HepG2 (cell line): Measurements from ENCODE around the gene RPS6KA5. TPM values are rescaled to one million over a fixed set of nuclear protein-coding genes. Genes with fewer than 3 reads are reported as not detected.
"Not testable (repeated sequence)": the region's sequence is repeated elsewhere in the genome, so short reads cannot be mapped to it uniquely, and the experiment has no call there.

Source experiments
- ATAC-seq: fragments of 200-7000 bp; cut with Tn5 transposase; 3 replicates; pipeline ENCODE4 v1.9.1; 2020; ENCODE audit warnings: mild to moderate bottlenecking, moderate library complexity
- BruUV-seq: library from RNA; stranded (reverse); fragments of 400-500 nt; replicated peaks from 2 replicates; lab custom pipeline; 2021; lab: Mats Ljungman, UMichigan
- CTCF ChIA-PET: fragments of 300-600 bp; formaldehyde crosslinking; extraction: SDS; loops from one replicate; lab custom pipeline; 2021; ENCODE audit warnings: low total read pairs, inconsistent platforms, low intra/inter-chr PET ratio; lab: Yijun Ruan, JAX
- POLR2A ChIA-PET: fragments of 350-600 bp; sonication (Branson Sonifier 250); formaldehyde crosslinking; loops from one replicate; lab custom pipeline; 2020; ENCODE audit warnings: antibody characterized with exemption, inconsistent platforms; lab: Yijun Ruan, JAX
- DNase-seq: peaks from one replicate; pipeline ENCODE4 v3.0.0-alpha.2; 2015; ENCODE audit warnings: low spot score
- FAIRE-seq: peaks from 3 replicates; lab custom pipeline; 2011; peaks lifted over from hg19 to GRCh38; lab: Jason Lieb, UNC
- H2AFZ ChIP-seq: one replicate; pipeline ENCODE4 v1.6.1; 2011; ENCODE audit warnings: low read length, inconsistent platforms
- H3K27ac ChIP-seq: fragments of 300-600 bp; 3 replicates; pipeline ENCODE4 v1.8.0; 2011; ENCODE audit warnings: mixed run types, mild to moderate bottlenecking, mixed read lengths, low read length, inconsistent platforms; ENCODE audit not compliant: insufficient read depth; ENCODE audit errors: extremely low read length
- H3K27me3 ChIP-seq, 2 experiments: fragments of 200-600 bp in 1 of 2; 2 replicates in 1 of 2; 3 replicates in 1 of 2; pipeline versions ENCODE4 v1.6.0 to v1.8.0; 2011; ENCODE audit warnings: low read length in 2 of 2, mild to moderate bottlenecking in 2 of 2, moderate library complexity in 2 of 2, inconsistent platforms in 1 of 2; ENCODE audit not compliant: insufficient read depth in 2 of 2, control insufficient read depth in 1 of 2
- H3K36me3 ChIP-seq, 2 experiments: fragments of 200-600 bp in 1 of 2; replicated peaks in 1 of 2; 2 replicates in 1 of 2; 3 replicates in 1 of 2; pipeline versions ENCODE4 v1.5.1 to v1.8.0; 2011; ENCODE audit warnings: low read length in 2 of 2, inconsistent platforms in 1 of 2; ENCODE audit not compliant: insufficient read depth in 2 of 2, control insufficient read depth in 1 of 2
- H3K4me1 ChIP-seq: 2 replicates; pipeline ENCODE4 v1.5.1; 2012; ENCODE audit warnings: low read length, inconsistent platforms; ENCODE audit not compliant: insufficient read depth
- H3K4me2 ChIP-seq: 2 replicates; pipeline ENCODE4 v1.6.0; 2011; ENCODE audit warnings: low read depth, low read length, inconsistent platforms
- H3K4me3 ChIP-seq, 3 experiments: fragments of 200-600 bp in 1 of 3; sonication (generic), shearing (Covaris generic) in 1 of 3; replicated peaks in 1 of 3; 2 replicates each; pipeline ENCODE4 v1.5.1; 2011 to 2016; ENCODE audit warnings: low read length in 3 of 3, inconsistent platforms in 2 of 3, low read depth in 2 of 3, mild to moderate bottlenecking in 2 of 3, control low read depth in 1 of 3, mixed read lengths in 1 of 3; ENCODE audit not compliant: insufficient read depth in 1 of 3
- H3K79me2 ChIP-seq: one replicate; pipeline ENCODE4 v1.6.1; 2011; ENCODE audit warnings: low read length, inconsistent platforms; ENCODE audit not compliant: insufficient read depth
- H3K9ac ChIP-seq: 2 replicates; pipeline ENCODE4 v1.6.0; 2011; ENCODE audit warnings: mild to moderate bottlenecking, low read depth, low read length, inconsistent platforms; ENCODE audit not compliant: insufficient read depth
- H3K9me3 ChIP-seq: 2 replicates; pipeline ENCODE4 v1.5.1; 2012; ENCODE audit warnings: mild to moderate bottlenecking, low read length
- H4K20me1 ChIP-seq: 2 replicates; pipeline ENCODE4 v1.6.0; 2011; ENCODE audit warnings: inconsistent platforms, mild to moderate bottlenecking, low read length, moderate library complexity; ENCODE audit not compliant: insufficient read depth
- NPAS2 ChIP-seq: sonication (generic); formaldehyde crosslinking; IDR thresholded peaks from 2 replicates; pipeline ENCODE4 v1.8.0; 2022; ENCODE audit warnings: mild to moderate bottlenecking, missing genetic modification reagents, borderline replicate concordance
- RBAK ChIP-seq: sonication (generic); formaldehyde crosslinking; IDR thresholded peaks from 2 replicates; pipeline ENCODE4 v1.5.1; 2020; ENCODE audit warnings: mild to moderate bottlenecking, missing genetic modification reagents
- SMARCE1 ChIP-seq: fragments of 450-650 bp; IDR thresholded peaks from 2 replicates; pipeline ENCODE4 v1.6.1; 2017; ENCODE audit warnings: borderline replicate concordance
- TRIM24 ChIP-seq: sonication (generic); formaldehyde crosslinking; IDR thresholded peaks from 2 replicates; pipeline ENCODE4 v1.8.0; 2022; ENCODE audit warnings: mild to moderate bottlenecking, missing genetic modification reagents
- ZFAT ChIP-seq: sonication (generic); formaldehyde crosslinking; conservative IDR thresholded peaks from 2 replicates; pipeline ENCODE4 v1.8.1; 2023; ENCODE audit warnings: missing genetic modification reagents, inconsistent platforms
- ZNF30 ChIP-seq: sonication (generic); formaldehyde crosslinking; IDR thresholded peaks from 2 replicates; pipeline ENCODE4 v1.5.0; 2020; ENCODE audit warnings: mild to moderate bottlenecking, missing genetic modification reagents
- WGBS: methylation state at CpG from one replicate; pipeline ENCODE4 v1.1.6; 2017; ENCODE audit warnings: low lambda C conversion rate; 5-methylcytosine and 5-hydroxymethylcytosine counted together
- in situ Hi-C: cut with HindIII; loops from 2 replicates; pipeline ENCODE4 v1.10.0; 2017; ENCODE audit warnings: low pct_unique_long_range_greater_than_20kb; ENCODE audit not compliant: extremely low pct_ligation_motif_present
- intact Hi-C: fragments of 100-400 bp; cut with micrococcal nuclease; formaldehyde crosslinking; loops from one replicate; pipeline ENCODE4 v1.10.0; 2022; ENCODE audit not compliant: unreplicated experiment
- polyA plus RNA-seq, 8 experiments: library from polyadenylated mRNA; depleted of rRNA in 3 of 8; stranded (reverse) in 7 of 8; unstranded in 1 of 8; fragments of >200 nt; fragmentation: Illumina TruSeq in 4 of 8; extraction: Trizol in 4 of 8; gene quantifications; 2 replicates each; pipeline versions ENCODE4 v1.2.1 to v1.2.3, GENCODE V29; 2011 to 2016; ENCODE audit warnings: low read depth in 4 of 8, missing spikeins in 1 of 8, mixed read lengths in 1 of 8; ENCODE audit not compliant: insufficient read depth in 1 of 8
- total RNA-seq, 5 experiments: library from RNA; depleted of rRNA; stranded (reverse); fragments of >200 nt; fragmentation: Illumina TruSeq; extraction: Trizol; gene quantifications; 2 replicates each; pipeline ENCODE4 v1.2.3, GENCODE V29; 2016; ENCODE audit warnings: low read depth in 1 of 5
- TF ChIP-seq, protein P1 (sequence below): sonication (generic); formaldehyde crosslinking; IDR thresholded peaks from 2 replicates; pipeline ENCODE4 v1.8.0; 2023; ENCODE audit warnings: mild to moderate bottlenecking, missing genetic modification reagents
- TF ChIP-seq, protein P2 (sequence below): sonication (generic); formaldehyde crosslinking; IDR thresholded peaks from 2 replicates; pipeline ENCODE4 v1.5.1; 2020; ENCODE audit warnings: missing genetic modification reagents, mild to moderate bottlenecking, borderline replicate concordance
- TF ChIP-seq, protein P3 (sequence below): sonication (generic); formaldehyde crosslinking; IDR thresholded peaks from 2 replicates; pipeline ENCODE4 v1.4.0; 2020; ENCODE audit warnings: missing genetic modification reagents

RPS6KA5 gene
- total and polyA plus RNA-seq, 2 of the 13 experiments (the other 11 are each of a cell fraction or from before 2014, with no cell fraction given) = 0.50 to 0.58 TPM

DNA sequence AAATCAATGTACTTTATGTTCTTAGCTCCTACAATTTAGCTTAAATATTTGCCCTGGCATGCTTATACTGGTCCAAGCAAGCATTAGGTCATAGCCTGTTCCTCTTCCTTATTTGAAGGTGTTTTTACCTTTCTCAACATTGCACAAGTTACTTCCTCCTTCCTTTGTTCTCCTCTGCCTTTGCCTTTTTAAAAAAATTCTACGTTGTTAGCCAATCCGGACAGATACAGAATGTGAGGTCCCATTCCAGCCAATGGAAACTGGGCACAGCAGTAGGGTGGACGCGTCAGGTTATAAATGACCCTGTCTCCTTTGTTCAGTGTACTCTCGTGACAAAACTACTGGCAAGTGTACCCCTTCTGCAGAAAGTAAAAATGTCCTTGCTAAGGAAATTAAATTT, 27.0 kb upstream of the RPS6KA5 start:
- in situ Hi-C loops, ATAC-seq, POLR2A ChIA-PET, DNase-seq, H2AFZ ChIP-seq, BruUV-seq, FAIRE-seq, intact Hi-C loops, H3K4me3 ChIP-seq, H3K36me3 ChIP-seq, H4K20me1 ChIP-seq, CTCF ChIA-PET, H3K79me2 ChIP-seq, H3K4me1 ChIP-seq, H3K27ac ChIP-seq, H3K4me2 ChIP-seq, H3K9ac ChIP-seq, H3K27me3 ChIP-seq, H3K9me3 ChIP-seq: not testable (repeated sequence)
- 36% methylated on average over 5 of the region's 5 CpGs for WGBS

DNA sequence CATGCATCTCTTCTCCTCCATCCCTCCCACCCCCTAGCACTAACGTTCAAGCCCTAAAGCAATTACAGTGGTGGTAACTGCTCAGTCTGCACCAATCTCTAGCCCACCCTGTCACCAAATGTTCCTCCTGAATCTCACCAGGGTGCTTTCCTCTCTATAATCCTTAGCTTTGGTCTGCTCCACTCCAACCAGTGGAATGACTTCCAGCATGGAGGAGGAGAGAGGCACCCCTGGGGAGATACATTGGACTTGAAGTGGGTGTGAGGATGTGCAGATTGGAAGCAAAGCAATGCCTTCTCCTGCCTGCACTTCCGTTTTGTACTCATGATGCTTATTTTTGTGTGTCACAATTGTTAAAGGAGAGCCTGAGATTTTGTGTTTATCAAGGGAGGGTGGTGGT, 24.1 kb upstream of the RPS6KA5 start:
- no peaks in the 10 kb centered on the region for H3K79me2 ChIP-seq
- TF ChIP-seq, protein P1, sequence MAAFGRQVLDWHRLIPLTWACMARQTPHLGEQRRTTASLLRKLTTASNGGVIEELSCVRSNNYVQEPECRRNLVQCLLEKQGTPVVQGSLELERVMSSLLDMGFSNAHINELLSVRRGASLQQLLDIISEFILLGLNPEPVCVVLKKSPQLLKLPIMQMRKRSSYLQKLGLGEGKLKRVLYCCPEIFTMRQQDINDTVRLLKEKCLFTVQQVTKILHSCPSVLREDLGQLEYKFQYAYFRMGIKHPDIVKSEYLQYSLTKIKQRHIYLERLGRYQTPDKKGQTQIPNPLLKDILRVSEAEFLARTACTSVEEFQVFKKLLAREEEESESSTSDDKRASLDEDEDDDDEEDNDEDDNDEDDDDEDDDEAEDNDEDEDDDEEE (CRISPR knock-in tag) = no peak
- TF ChIP-seq ZNF30 (CRISPR knock-in tag) (no peak), TRIM24 (CRISPR knock-in tag) (no peak), SMARCE1 (no peak), ZFAT (CRISPR knock-in tag) (no peak), RBAK (CRISPR knock-in tag) (no peak), NPAS2 (CRISPR knock-in tag) (no peak)
- TF ChIP-seq, protein P2, sequence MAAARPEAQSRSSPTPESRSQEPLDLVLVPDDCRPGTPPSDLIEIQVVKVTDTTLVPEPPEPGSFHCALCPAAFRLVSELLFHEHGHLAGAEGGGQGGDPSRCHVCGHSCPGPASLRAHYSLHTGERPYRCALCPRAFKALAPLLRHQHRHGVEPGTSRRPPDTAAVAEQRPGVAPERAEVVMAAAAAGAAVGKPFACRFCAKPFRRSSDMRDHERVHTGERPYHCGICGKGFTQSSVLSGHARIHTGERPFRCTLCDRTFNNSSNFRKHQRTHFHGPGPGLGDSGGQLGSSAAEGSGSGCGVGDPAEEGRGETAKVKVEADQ (CRISPR knock-in tag) = no peak
- TF ChIP-seq, protein P3, sequence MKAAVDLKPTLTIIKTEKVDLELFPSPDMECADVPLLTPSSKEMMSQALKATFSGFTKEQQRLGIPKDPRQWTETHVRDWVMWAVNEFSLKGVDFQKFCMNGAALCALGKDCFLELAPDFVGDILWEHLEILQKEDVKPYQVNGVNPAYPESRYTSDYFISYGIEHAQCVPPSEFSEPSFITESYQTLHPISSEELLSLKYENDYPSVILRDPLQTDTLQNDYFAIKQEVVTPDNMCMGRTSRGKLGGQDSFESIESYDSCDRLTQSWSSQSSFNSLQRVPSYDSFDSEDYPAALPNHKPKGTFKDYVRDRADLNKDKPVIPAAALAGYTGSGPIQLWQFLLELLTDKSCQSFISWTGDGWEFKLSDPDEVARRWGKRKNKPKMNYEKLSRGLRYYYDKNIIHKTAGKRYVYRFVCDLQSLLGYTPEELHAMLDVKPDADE (CRISPR knock-in tag) = no peak
- TF ChIP-seq, all 625 proteins: peak for 0
- Histone ChIP-seq H3K9ac (no peak overlapping the region), H3K4me2 (no peak overlapping the region), H3K27ac (no peak overlapping the region), H3K27me3 (no peaks in the 10 kb centered on the region; a peak in 1 of 5 replicates), H4K20me1 (no peaks in the 10 kb centered on the region), H3K4me1 (peaks cover 9% of the 10 kb centered on the region; the same call in 1 of the 2 replicates), H2AFZ (no peak overlapping the region), H3K4me3 (no peak overlapping the region), H3K36me3 (no peaks in the 10 kb centered on the region), H3K9me3 (no peaks in the 10 kb centered on the region)
- in situ Hi-C loops = no loop called here
- ATAC-seq (no peak), FAIRE-seq (no peak), DNase-seq (no peak)
- ChIA-PET POLR2A (no interaction called here), CTCF (no interaction called here)
- 2% methylated on average over 2 of the region's 2 CpGs for WGBS
- no TSS peak for BruUV-seq
- intact Hi-C loops = no loop called here
